Measurements from ENCODE around the gene CAPN13.

Gene CAPN13

GRCh38 chr2:30807249-30807648 lies at the start of gene CAPN13:
Gene CAPN13 (minus strand): TSS chr2:30807446. CDS start chr2:30787325, 20,121 bp downstream.
- TF ChIP-seq TEAD4 (IDR thresholded peaks at IDR 0.05): no peak
- peak; percentile 56; the same call in 1 of the 2 replicates for TF ChIP-seq FOXM1 (IDR thresholded peaks at IDR 0.05; ENCODE audit: borderline replicate concordance, low read depth)

GRCh38 chr2:30847841-30848240 lies 40.6 kb upstream of the CAPN13 start:
- no peak for TF ChIP-seq NFIC (IDR thresholded peaks at IDR 0.05)
- no peak for TF ChIP-seq TCF12 (IDR thresholded peaks at IDR 0.05; ENCODE audit: low read depth)
- no peak for TF ChIP-seq TAF1 (IDR thresholded peaks at IDR 0.05; ENCODE audit: low read depth)
- TF ChIP-seq MAX (IDR thresholded peaks at IDR 0.05): no peak
- TF ChIP-seq YY1 (IDR thresholded peaks at IDR 0.05; ENCODE audit: low read depth): no peak
- no peak for TF ChIP-seq RAD21 (IDR thresholded peaks at IDR 0.05; ENCODE audit: low read depth)
- TF ChIP-seq TEAD4 (IDR thresholded peaks at IDR 0.05): no peak
- no peak for TF ChIP-seq REST (IDR thresholded peaks at IDR 0.05; ENCODE audit: low read depth)
- TF ChIP-seq EGR1 (IDR thresholded peaks at IDR 0.05): no peak
- no peak for TF ChIP-seq EP300 (IDR thresholded peaks at IDR 0.05; ENCODE audit: borderline replicate concordance)
- TF ChIP-seq FOXM1 (IDR thresholded peaks at IDR 0.05; ENCODE audit: borderline replicate concordance, low read depth): no peak
- TF ChIP-seq ZBTB7A (IDR thresholded peaks at IDR 0.05; ENCODE audit: low read depth): no peak
- no peak for TF ChIP-seq USF1 (IDR thresholded peaks at IDR 0.05)
- TF ChIP-seq CREB1 (IDR thresholded peaks at IDR 0.05; ENCODE audit: low read depth): no peak
- TF ChIP-seq CEBPB (IDR thresholded peaks at IDR 0.05): no peak

GRCh38 chr2:30847329-30847728 lies 40.1 kb upstream of the CAPN13 start:
- TF ChIP-seq TAF1 (IDR thresholded peaks at IDR 0.05; ENCODE audit: low read depth) (no peak), YY1 (IDR thresholded peaks at IDR 0.05; ENCODE audit: low read depth) (no peak), TEAD4 (IDR thresholded peaks at IDR 0.05) (no peak), FOXM1 (IDR thresholded peaks at IDR 0.05; ENCODE audit: borderline replicate concordance, low read depth) (no peak), TCF12 (IDR thresholded peaks at IDR 0.05; ENCODE audit: low read depth) (no peak), ZBTB7A (IDR thresholded peaks at IDR 0.05; ENCODE audit: low read depth) (no peak), NFIC (IDR thresholded peaks at IDR 0.05) (no peak), MAX (IDR thresholded peaks at IDR 0.05) (no peak), EP300 (IDR thresholded peaks at IDR 0.05; ENCODE audit: borderline replicate concordance) (no peak)

- TF ChIP-seq TCF12 (IDR thresholded peaks at IDR 0.05; ENCODE audit: low read depth) (no peak), EP300 (IDR thresholded peaks at IDR 0.05; ENCODE audit: borderline replicate concordance) (no peak), CREB1 (IDR thresholded peaks at IDR 0.05; ENCODE audit: low read depth) (no peak), TAF1 (IDR thresholded peaks at IDR 0.05; ENCODE audit: low read depth) (no peak)
These were observed 21.3 kb upstream of the CAPN13 start for GRCh38 chr2:30828586-30828985.

- TF ChIP-seq CREB1 (IDR thresholded peaks at IDR 0.05; ENCODE audit: low read depth) (no peak), TAF1 (IDR thresholded peaks at IDR 0.05; ENCODE audit: low read depth) (no peak), TEAD4 (IDR thresholded peaks at IDR 0.05) (no peak), USF1 (IDR thresholded peaks at IDR 0.05) (no peak), TCF12 (IDR thresholded peaks at IDR 0.05; ENCODE audit: low read depth) (no peak), EGR1 (IDR thresholded peaks at IDR 0.05) (no peak), EP300 (IDR thresholded peaks at IDR 0.05; ENCODE audit: borderline replicate concordance) (no peak), YY1 (IDR thresholded peaks at IDR 0.05; ENCODE audit: low read depth) (no peak), REST (IDR thresholded peaks at IDR 0.05; ENCODE audit: low read depth) (no peak), MAX (IDR thresholded peaks at IDR 0.05) (no peak), CEBPB (IDR thresholded peaks at IDR 0.05) (no peak)
These were observed 19.7 kb upstream of the CAPN13 start for GRCh38 chr2:30826916-30827315.

GRCh38 chr2:30826481-30826880 lies 19.2 kb upstream of the CAPN13 start:
- no peak for TF ChIP-seq TAF1 (IDR thresholded peaks at IDR 0.05; ENCODE audit: low read depth)
- no peak for TF ChIP-seq RAD21 (IDR thresholded peaks at IDR 0.05; ENCODE audit: low read depth)
- no peak for TF ChIP-seq TCF12 (IDR thresholded peaks at IDR 0.05; ENCODE audit: low read depth)
- no peak for TF ChIP-seq YY1 (IDR thresholded peaks at IDR 0.05; ENCODE audit: low read depth)
- no peak for TF ChIP-seq REST (IDR thresholded peaks at IDR 0.05; ENCODE audit: low read depth)
- TF ChIP-seq FOXM1 (IDR thresholded peaks at IDR 0.05; ENCODE audit: borderline replicate concordance, low read depth): no peak
- no peak for TF ChIP-seq TEAD4 (IDR thresholded peaks at IDR 0.05)
